Astrocyte (in vitro differentiated cells and primary cell): ENCODE measurements around the gene SLC35A3. TPM values are rescaled to one million over a fixed set of nuclear protein-coding genes. Genes with fewer than 3 reads are reported as not detected.
A peak's percentile ranks its signal among the peaks of the same experiment; 100 is the strongest.
"Not testable (repeated sequence)": the region's sequence is repeated elsewhere in the genome, so short reads cannot be mapped to it uniquely, and the experiment has no call there.

Experiments used
- DNase-seq: peaks from one replicate; pipeline ENCODE4 v3.0.0-alpha.2; 2010; ENCODE audit warnings: low read depth
- FAIRE-seq: peaks from 2 replicates; lab custom pipeline; 2011; peaks lifted over from hg19 to GRCh38; lab: Jason Lieb, UNC
- H2AFZ ChIP-seq: 2 replicates; pipeline ENCODE4 v1.6.0; 2012; ENCODE audit warnings: low read depth, low read length, inconsistent platforms
- H3K27ac ChIP-seq: 2 replicates; pipeline ENCODE4 v1.5.1; 2011; ENCODE audit warnings: low read depth, low read length, inconsistent platforms
- H3K27me3 ChIP-seq: 2 replicates; pipeline ENCODE4 v1.6.0; 2011; ENCODE audit warnings: low read length, inconsistent platforms; ENCODE audit not compliant: insufficient read depth
- H3K36me3 ChIP-seq: 2 replicates; pipeline ENCODE4 v1.5.1; 2011; ENCODE audit warnings: low read length, inconsistent platforms; ENCODE audit not compliant: insufficient read depth
- H3K4me1 ChIP-seq: 2 replicates; pipeline ENCODE4 v1.5.1; 2011; ENCODE audit warnings: low read length, inconsistent platforms; ENCODE audit not compliant: insufficient read depth
- H3K4me2 ChIP-seq: 2 replicates; pipeline ENCODE4 v1.6.0; 2012; ENCODE audit warnings: low read length, inconsistent platforms
- H3K4me3 ChIP-seq: 2 replicates; pipeline ENCODE4 v1.5.1; 2011; ENCODE audit warnings: low read depth, mild to moderate bottlenecking, low read length, inconsistent platforms; ENCODE audit not compliant: insufficient read depth
- H3K79me2 ChIP-seq: 2 replicates; pipeline ENCODE4 v1.6.0; 2012; ENCODE audit warnings: mild to moderate bottlenecking, low read length, inconsistent platforms; ENCODE audit not compliant: insufficient read depth
- H3K9ac ChIP-seq: 2 replicates; pipeline ENCODE4 v1.6.0; 2012; ENCODE audit warnings: mild to moderate bottlenecking, low read length, inconsistent platforms
- H3K9me3 ChIP-seq: 2 replicates; pipeline ENCODE4 v1.5.1; 2012; ENCODE audit warnings: low read depth, mild to moderate bottlenecking, low read length, inconsistent platforms; ENCODE audit not compliant: insufficient read depth
- H4K20me1 ChIP-seq: 2 replicates; pipeline ENCODE4 v1.6.0; 2012; ENCODE audit warnings: low read length, inconsistent platforms; ENCODE audit not compliant: insufficient read depth
- H3K27ac Mint-ChIP-seq: one replicate; pipeline ENCODE4 v1.8.0; 2021; ENCODE audit warnings: mild to moderate bottlenecking, mixed read lengths; ENCODE audit not compliant: unreplicated experiment
- H3K27me3 Mint-ChIP-seq: one replicate; pipeline ENCODE4 v1.8.0; 2021; ENCODE audit warnings: low read depth, mixed read lengths; ENCODE audit not compliant: unreplicated experiment
- H3K36me3 Mint-ChIP-seq: one replicate; pipeline ENCODE4 v1.8.0; 2021; ENCODE audit warnings: low read depth, mixed read lengths; ENCODE audit not compliant: unreplicated experiment
- H3K4me1 Mint-ChIP-seq: one replicate; pipeline ENCODE4 v1.8.0; 2021; ENCODE audit warnings: low read depth, mixed read lengths; ENCODE audit not compliant: unreplicated experiment
- H3K4me3 Mint-ChIP-seq: one replicate; pipeline ENCODE4 v1.8.0; 2021; ENCODE audit warnings: mild to moderate bottlenecking, moderate library complexity, mixed read lengths; ENCODE audit not compliant: unreplicated experiment
- H3K9me3 Mint-ChIP-seq: one replicate; pipeline ENCODE4 v1.8.0; 2021; ENCODE audit warnings: mild to moderate bottlenecking, mixed read lengths; ENCODE audit not compliant: unreplicated experiment
- EZH2 ChIP-seq: IDR thresholded peaks from 2 replicates; pipeline ENCODE4 v1.6.1; 2012; ENCODE audit warnings: mild to moderate bottlenecking, low read length, inconsistent platforms; ENCODE audit not compliant: insufficient read depth
- total RNA-seq: library from RNA; stranded (reverse); gene quantifications from 2 replicates; pipeline ENCODE4 v1.2.1, GENCODE V29; 2021
- TF ChIP-seq, protein P1 (sequence below): IDR thresholded peaks from 2 replicates; pipeline ENCODE4 v1.5.1; 2011; ENCODE audit warnings: low read depth, mild to moderate bottlenecking, inconsistent platforms, low read length, moderate library complexity; ENCODE audit not compliant: insufficient read depth

The SLC35A3 gene
- total RNA-seq, 1 donor from 2014 or later: 20.5 TPM

DNA sequence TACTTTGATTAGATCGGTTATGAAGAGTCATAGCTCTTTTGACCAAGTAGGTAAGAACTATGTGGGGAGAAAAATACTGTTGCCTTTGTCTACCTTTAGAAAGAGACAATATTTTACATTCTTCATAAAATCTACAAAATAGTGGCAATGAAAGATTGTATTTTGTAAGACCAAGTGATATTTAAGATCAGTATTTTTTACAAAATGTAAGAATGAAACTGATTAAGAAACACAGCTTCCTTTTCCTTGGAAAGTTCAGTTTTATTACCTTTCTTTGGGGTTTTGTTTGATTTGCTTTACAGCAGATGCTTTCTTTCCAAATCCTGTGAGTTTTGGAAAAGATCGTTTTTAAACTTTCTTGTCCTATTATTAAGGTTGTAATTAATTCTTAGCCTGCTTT, 69.8 kb downstream of the SLC35A3 start:
- H3K27me3 ChIP-seq: no peaks in the 10 kb centered on the region
- peak overlapping the region; percentile 99 for H3K4me2 ChIP-seq
- no peaks in the 10 kb centered on the region for H3K9me3 ChIP-seq
- no peak for DNase-seq
- Mint-ChIP-seq H3K4me1 (peaks cover 9% of the 10 kb centered on the region), H3K27me3 (no peaks in the 10 kb centered on the region), H3K27ac (peak overlapping the region; percentile 97), H3K4me3 (peak overlapping the region; percentile 95), H3K36me3 (peaks cover 3% of the 10 kb centered on the region), H3K9me3 (no peaks in the 10 kb centered on the region)
- no peak for TF ChIP-seq EZH2
- H3K79me2 ChIP-seq: peaks cover 80% of the 10 kb centered on the region
- peak overlapping the region; percentile 97 for H3K4me3 ChIP-seq
- H3K4me1 ChIP-seq: no peaks in the 10 kb centered on the region
- H3K36me3 ChIP-seq: no peaks in the 10 kb centered on the region
- no peak overlapping the region for H2AFZ ChIP-seq
- no peak for FAIRE-seq
- peak overlapping the region; percentile 98 for H3K9ac ChIP-seq
- H4K20me1 ChIP-seq: peaks cover 45% of the 10 kb centered on the region
- H3K27ac ChIP-seq: peak overlapping the region; percentile 97

DNA sequence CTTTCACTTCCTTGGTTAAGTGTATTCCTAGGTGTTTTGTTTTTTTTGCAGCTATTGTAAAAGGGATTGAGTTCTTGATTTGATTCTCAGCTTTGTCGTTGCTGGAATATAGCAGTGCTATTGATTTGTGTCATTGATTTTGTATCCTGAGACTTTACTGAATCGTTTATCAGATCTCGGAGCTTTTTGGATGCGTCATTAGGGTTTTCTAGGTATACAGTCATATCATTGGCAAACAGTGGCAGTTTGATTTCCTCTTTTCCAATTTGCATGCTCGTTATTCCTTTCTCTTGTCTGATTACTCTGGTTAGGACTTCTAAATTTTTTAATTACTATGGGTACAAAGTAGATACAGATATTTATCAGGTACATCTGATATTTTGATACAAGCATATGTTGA, 75.4 kb downstream of the SLC35A3 start:
- Histone ChIP-seq H3K27ac (no peak overlapping the region), H4K20me1 (peaks cover 84% of the 10 kb centered on the region), H3K9me3 (no peaks in the 10 kb centered on the region), H3K4me1 (no peaks in the 10 kb centered on the region), H3K36me3 (no peaks in the 10 kb centered on the region), H3K27me3 (no peaks in the 10 kb centered on the region), H3K4me3 (no peak overlapping the region), H3K79me2 (peaks cover 100% of the 10 kb centered on the region), H2AFZ (no peak overlapping the region), H3K4me2 (no peak overlapping the region), H3K9ac (no peak overlapping the region)
- no peak for DNase-seq
- Mint-ChIP-seq H3K9me3 (no peaks in the 10 kb centered on the region), H3K4me3 (no peak overlapping the region), H3K27me3 (no peaks in the 10 kb centered on the region), H3K36me3 (peaks cover 3% of the 10 kb centered on the region), H3K27ac (no peak overlapping the region), H3K4me1 (peaks cover 20% of the 10 kb centered on the region)
- no peak for FAIRE-seq
- no peak for TF ChIP-seq EZH2
- TF ChIP-seq, protein P1, sequence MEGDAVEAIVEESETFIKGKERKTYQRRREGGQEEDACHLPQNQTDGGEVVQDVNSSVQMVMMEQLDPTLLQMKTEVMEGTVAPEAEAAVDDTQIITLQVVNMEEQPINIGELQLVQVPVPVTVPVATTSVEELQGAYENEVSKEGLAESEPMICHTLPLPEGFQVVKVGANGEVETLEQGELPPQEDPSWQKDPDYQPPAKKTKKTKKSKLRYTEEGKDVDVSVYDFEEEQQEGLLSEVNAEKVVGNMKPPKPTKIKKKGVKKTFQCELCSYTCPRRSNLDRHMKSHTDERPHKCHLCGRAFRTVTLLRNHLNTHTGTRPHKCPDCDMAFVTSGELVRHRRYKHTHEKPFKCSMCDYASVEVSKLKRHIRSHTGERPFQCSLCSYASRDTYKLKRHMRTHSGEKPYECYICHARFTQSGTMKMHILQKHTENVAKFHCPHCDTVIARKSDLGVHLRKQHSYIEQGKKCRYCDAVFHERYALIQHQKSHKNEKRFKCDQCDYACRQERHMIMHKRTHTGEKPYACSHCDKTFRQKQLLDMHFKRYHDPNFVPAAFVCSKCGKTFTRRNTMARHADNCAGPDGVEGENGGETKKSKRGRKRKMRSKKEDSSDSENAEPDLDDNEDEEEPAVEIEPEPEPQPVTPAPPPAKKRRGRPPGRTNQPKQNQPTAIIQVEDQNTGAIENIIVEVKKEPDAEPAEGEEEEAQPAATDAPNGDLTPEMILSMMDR: no peak

DNA sequence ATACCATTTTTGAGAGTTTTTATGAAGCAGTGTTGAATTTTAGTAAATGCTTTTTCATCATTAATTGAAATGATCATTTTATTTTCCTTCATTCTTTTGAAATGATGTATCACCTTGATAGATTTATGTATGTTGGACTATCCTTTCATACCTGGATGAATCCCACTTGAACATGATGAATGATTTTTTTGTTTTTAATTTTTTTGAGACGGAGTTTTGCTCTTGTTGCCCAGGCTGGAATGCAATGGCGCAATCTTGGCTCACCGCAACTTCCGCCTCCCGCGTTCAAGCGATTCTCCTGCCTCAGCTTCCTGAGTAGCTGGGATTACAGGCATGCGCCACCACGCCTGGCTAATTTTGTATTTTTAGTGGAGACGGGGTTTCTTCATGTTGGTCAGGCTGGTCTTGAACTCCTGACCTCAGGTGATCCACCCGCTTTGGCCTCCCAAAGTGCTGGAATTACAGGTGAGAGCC, 77.5 kb downstream of the SLC35A3 start:
- not testable (repeated sequence) for H3K27ac Mint-ChIP-seq, H3K27ac ChIP-seq, H3K36me3 Mint-ChIP-seq, DNase-seq, H3K9me3 Mint-ChIP-seq, H3K4me1 ChIP-seq, H3K9ac ChIP-seq, H3K4me3 ChIP-seq, H2AFZ ChIP-seq, H3K27me3 ChIP-seq, H3K4me3 Mint-ChIP-seq, H3K27me3 Mint-ChIP-seq, H3K4me2 ChIP-seq, FAIRE-seq, H3K9me3 ChIP-seq, H3K36me3 ChIP-seq
- peaks cover 16% of the 10 kb centered on the region for H3K4me1 Mint-ChIP-seq
- H3K79me2 ChIP-seq: peaks cover 95% of the 10 kb centered on the region
- peaks cover 78% of the 10 kb centered on the region for H4K20me1 ChIP-seq
